ENCODE data around the gene PRKN. TPM values are rescaled to one million over a fixed set of nuclear protein-coding genes. Genes with fewer than 3 reads are reported as not detected.

PRKN gene
- total RNA-seq, 4 donors from 2014 or later = 5.5 to 17.9 (median 6.8) TPM

DNA sequence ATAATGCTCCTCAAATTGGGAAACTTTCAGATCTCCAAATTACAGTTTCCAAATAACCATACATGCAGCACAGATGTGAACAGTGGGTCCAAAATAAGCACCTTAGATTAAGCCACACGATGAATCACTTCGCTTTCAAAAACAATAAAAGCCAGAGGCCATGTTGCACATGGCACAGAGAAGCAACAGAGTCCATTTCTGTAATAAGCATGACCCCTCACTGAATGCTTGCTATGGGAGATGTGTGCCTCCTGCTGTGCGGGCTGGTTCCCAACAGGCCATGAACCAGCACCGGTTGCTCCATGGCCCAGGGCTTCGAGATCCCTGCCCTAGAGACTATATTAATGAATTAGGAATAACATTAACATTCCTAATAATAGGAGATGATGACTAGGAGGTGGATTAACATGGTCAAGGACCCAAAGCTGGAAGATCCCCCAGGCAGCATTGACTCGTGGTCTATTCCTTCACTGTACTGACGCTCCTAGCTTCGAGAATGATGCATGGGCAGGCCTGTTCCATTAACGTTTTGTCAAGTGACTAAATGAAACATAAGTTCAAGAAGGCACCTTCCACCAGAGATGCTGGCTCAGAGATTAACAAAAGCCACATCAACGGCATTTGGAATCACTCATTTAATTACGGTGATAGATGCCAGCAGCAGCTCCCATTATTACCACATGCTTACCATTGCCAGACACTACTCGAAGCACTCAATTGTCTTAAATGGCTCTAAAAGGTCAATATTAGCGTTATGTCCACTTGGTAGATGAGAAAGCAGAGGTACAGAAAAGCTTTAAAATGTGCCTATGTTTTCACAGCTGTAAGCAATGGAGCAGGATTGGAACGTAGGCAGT is 983.1 kb downstream of the PRKN start:
- TF ChIP-seq, protein P1, sequence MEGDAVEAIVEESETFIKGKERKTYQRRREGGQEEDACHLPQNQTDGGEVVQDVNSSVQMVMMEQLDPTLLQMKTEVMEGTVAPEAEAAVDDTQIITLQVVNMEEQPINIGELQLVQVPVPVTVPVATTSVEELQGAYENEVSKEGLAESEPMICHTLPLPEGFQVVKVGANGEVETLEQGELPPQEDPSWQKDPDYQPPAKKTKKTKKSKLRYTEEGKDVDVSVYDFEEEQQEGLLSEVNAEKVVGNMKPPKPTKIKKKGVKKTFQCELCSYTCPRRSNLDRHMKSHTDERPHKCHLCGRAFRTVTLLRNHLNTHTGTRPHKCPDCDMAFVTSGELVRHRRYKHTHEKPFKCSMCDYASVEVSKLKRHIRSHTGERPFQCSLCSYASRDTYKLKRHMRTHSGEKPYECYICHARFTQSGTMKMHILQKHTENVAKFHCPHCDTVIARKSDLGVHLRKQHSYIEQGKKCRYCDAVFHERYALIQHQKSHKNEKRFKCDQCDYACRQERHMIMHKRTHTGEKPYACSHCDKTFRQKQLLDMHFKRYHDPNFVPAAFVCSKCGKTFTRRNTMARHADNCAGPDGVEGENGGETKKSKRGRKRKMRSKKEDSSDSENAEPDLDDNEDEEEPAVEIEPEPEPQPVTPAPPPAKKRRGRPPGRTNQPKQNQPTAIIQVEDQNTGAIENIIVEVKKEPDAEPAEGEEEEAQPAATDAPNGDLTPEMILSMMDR (IDR thresholded peaks at IDR 0.05) = no peak
- TF ChIP-seq POLR2A (IDR thresholded peaks at IDR 0.05) (no peak), EP300 (IDR thresholded peaks at IDR 0.05) (no peak)
- Histone ChIP-seq H3K9me3 (no peaks in the 10 kb centered on the region), H3K27me3 (no peaks in the 10 kb centered on the region), H3K36me3 (no peaks in the 10 kb centered on the region), H3K4me3 (no peak overlapping the region), H3K4me1 (peaks cover 0 to 16% (median 0%) of the 10 kb centered on the region in 4 donors), H3K27ac (no peak overlapping the region)
- DNase-seq (ENCODE audit: low spot score in 2 of 2) = no peak
- 67 to 76% methylated on average over 14 of the region's 14 CpGs for WGBS, 2 donors

DNA sequence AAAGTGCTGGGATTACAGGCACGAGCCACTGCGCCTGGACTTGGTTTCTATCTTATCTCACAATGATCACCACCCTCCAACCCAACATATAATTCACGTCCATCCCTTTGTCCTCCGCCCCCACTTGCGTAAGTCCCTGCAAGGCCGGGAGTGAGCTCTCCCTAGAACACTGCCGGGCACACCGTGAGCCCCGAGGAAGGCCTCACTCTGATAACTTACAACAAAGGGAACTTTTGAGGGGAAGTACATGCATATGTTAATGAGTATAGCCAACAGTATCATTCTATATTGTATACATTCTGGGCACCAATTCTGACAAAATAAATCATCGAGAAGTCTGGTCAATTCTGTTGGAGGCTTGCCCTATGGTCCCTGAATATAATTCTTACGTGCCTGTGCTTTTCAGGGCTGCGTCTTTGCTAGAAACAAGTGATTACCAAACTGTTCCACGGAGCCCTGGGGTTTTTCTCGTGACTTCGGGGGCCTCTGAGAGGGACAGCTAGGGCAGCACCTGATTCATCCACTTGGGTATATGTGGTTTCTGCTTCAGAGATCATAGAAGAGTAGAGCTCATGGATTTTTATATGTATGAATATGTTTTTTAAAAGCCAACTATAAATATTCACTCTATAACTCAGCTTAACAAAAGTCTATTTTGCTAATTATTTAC is 983.9 kb downstream of the PRKN start:
- no peaks in the 10 kb centered on the region for H3K9me3 ChIP-seq
- H3K36me3 ChIP-seq = no peaks in the 10 kb centered on the region
- 77 to 80% methylated on average over 15 of the region's 15 CpGs for WGBS, 2 donors
- no peak for DNase-seq (ENCODE audit: low spot score in 2 of 2)
- TF ChIP-seq POLR2A (IDR thresholded peaks at IDR 0.05) (no peak), EP300 (IDR thresholded peaks at IDR 0.05) (no peak)
- TF ChIP-seq, protein P1 (IDR thresholded peaks at IDR 0.05) = no peak
- H3K4me1 ChIP-seq = peaks cover 0 to 16% (median 0%) of the 10 kb centered on the region in 4 donors
- no peaks in the 10 kb centered on the region for H3K27me3 ChIP-seq
- H3K4me3 ChIP-seq = no peak overlapping the region
- H3K27ac ChIP-seq = no peak overlapping the region

DNA sequence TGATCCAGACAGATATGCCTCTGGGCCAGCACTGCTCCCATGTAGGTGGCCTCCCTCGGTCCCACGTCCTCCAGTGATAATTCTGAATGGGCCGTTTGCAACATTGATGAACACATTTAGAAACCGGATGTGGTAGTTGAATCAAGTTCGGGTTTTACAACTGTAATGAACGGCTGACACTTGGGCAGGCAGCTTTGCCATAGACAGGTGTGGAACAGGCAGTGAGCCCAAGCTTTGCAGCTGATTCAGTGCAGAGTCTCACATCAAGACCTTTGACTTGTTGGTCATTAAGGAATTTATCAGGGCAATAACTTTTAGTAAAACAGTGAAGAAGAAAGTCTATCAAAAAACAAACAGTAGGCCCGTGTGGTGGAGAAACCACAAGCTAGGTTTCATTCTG is 987.1 kb downstream of the PRKN start:
- Histone ChIP-seq H3K27ac (no peak overlapping the region), H3K9me3 (no peaks in the 10 kb centered on the region), H3K27me3 (no peaks in the 10 kb centered on the region), H3K4me3 (no peak overlapping the region), H3K4me1 (peaks cover 0 to 9% (median 0%) of the 10 kb centered on the region in 4 donors), H3K36me3 (no peaks in the 10 kb centered on the region)
- DNase-seq (ENCODE audit: low spot score in 2 of 2) = no peak
- WGBS, 2 donors = 81 to 84% methylated on average over 7 of the region's 7 CpGs
- TF ChIP-seq, protein P1 (IDR thresholded peaks at IDR 0.05) = no peak
- TF ChIP-seq POLR2A (IDR thresholded peaks at IDR 0.05) (no peak), EP300 (IDR thresholded peaks at IDR 0.05) (no peak)

DNA sequence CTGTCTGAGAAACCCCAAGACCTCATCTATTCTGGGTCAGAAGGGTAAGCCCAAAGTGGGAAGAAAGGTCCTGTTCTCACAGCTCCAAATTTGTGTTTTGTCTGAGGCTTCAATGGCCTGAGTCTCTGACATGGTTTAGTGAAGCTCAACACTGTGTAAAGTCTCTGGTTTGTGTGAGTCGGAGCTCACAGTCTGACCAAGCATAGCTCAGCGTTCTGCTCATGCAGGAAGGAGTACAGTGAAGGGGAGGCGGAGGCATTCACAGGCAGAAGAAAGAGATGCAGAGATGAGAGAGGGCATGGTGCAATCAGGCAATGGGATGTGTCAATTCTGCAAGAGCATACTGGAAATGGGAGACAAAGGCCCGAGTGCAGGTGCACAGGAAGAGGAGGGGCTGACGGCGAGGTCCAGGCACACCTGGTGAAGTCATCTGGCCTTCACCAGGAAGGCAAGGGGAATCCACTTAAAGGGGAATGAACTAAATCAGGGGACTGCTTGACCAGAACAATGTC is 990.7 kb downstream of the PRKN start:
- TF ChIP-seq, protein P1 (IDR thresholded peaks at IDR 0.05) = no peak
- TF ChIP-seq EP300 (IDR thresholded peaks at IDR 0.05) (no peak), POLR2A (IDR thresholded peaks at IDR 0.05) (no peak)
- H3K4me3 ChIP-seq = no peak overlapping the region
- no peaks in the 10 kb centered on the region for H3K9me3 ChIP-seq
- H3K36me3 ChIP-seq = no peaks in the 10 kb centered on the region
- no peaks in the 10 kb centered on the region for H3K4me1 ChIP-seq
- H3K27me3 ChIP-seq = no peaks in the 10 kb centered on the region
- DNase-seq (ENCODE audit: low spot score in 2 of 2) = no peak
- WGBS, 2 donors = 74% methylated on average over 6 of the region's 6 CpGs
- H3K27ac ChIP-seq = no peak overlapping the region

DNA sequence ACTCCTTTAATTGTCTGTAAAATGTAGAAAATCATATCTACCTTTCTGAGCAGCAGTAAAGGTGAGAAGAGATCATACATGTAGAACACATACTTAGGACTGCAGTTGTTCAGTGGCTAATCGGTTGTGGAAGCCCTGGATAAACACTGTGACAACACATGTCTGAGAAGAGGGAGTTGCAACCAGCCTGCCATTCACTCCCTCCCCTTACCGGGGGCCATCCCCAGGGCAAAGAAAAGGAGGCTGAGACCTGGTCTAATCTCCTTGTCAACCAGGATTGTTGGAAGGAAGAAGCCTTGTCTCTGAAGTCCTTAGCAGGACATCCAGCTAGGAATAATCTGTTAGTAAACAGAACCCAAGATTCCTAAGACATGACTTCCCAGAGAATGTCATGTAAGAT is 991.2 kb downstream of the PRKN start:
- Histone ChIP-seq H3K4me1 (no peaks in the 10 kb centered on the region), H3K9me3 (no peaks in the 10 kb centered on the region), H3K4me3 (no peak overlapping the region), H3K27me3 (no peaks in the 10 kb centered on the region), H3K36me3 (no peaks in the 10 kb centered on the region), H3K27ac (no peak overlapping the region)
- no peak for DNase-seq (ENCODE audit: low spot score in 2 of 2)
- TF ChIP-seq POLR2A (IDR thresholded peaks at IDR 0.05) = no peak
- WGBS, 2 donors = 74 to 89% methylated on average over 2 of the region's 2 CpGs

Measured in tibial nerve (tissue), 4 donors.